PFSK-1 (cell line): ENCODE results near the gene TADA1.

ENCODE experiments used
- FOXP2 ChIP-seq: optimal IDR thresholded peaks from 2 replicates; pipeline ENCODE3; 2011; ENCODE audit warnings: borderline replicate concordance, control low read depth, inconsistent platforms; ENCODE audit not compliant: insufficient read depth; ENCODE audit errors: extremely low read length, extremely low read depth
- POLR2AphosphoS5 ChIP-seq: IDR thresholded peaks from 2 replicates; pipeline ENCODE4 v1.6.1; 2012; ENCODE audit warnings: low read depth, mild to moderate bottlenecking, control low read depth, low read length, moderate library complexity
- SIN3A ChIP-seq: IDR thresholded peaks from 2 replicates; pipeline ENCODE4 v1.6.1; 2012; ENCODE audit warnings: mild to moderate bottlenecking, low read length, moderate library complexity, borderline replicate concordance; ENCODE audit not compliant: insufficient read depth
- TAF1 ChIP-seq: IDR thresholded peaks from 2 replicates; pipeline ENCODE4 v1.6.1; 2012; ENCODE audit warnings: low read length, control low read depth, borderline replicate concordance; ENCODE audit not compliant: insufficient read depth
- TF ChIP-seq, protein P1 (sequence below), 2 experiments: IDR thresholded peaks; 2 replicates each; pipeline versions ENCODE4 v1.6.1 to v1.8.0; 2011 to 2012; ENCODE audit warnings: low read depth in 2 of 2, low read length in 2 of 2, control low read depth in 1 of 2, inconsistent platforms in 1 of 2, mild to moderate bottlenecking in 1 of 2, moderate library complexity in 1 of 2; ENCODE audit not compliant: insufficient read depth in 1 of 2

DNA sequence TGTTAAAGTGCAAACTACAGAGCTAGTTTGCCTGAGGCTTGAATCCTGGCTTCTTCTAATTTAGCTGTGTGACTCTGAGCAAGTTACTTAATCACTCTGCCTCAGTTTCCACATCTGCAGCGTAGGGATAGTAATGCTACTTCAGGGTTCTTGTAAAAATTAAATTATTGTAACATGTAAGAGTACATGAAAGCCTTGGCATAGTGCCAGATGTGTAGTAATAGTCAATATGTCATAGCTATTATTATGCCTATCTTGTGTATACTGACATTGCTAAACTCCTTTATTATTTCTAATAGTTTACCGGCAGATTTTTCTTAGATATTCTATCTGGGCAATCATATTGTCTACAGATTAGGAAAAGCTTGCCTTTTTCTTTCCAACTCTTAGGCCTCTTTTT, 6.8 kb upstream of the TADA1 start:
- TF ChIP-seq TAF1 (no peak), SIN3A (no peak), POLR2AphosphoS5 (no peak), FOXP2 (no peak)
- TF ChIP-seq, protein P1, sequence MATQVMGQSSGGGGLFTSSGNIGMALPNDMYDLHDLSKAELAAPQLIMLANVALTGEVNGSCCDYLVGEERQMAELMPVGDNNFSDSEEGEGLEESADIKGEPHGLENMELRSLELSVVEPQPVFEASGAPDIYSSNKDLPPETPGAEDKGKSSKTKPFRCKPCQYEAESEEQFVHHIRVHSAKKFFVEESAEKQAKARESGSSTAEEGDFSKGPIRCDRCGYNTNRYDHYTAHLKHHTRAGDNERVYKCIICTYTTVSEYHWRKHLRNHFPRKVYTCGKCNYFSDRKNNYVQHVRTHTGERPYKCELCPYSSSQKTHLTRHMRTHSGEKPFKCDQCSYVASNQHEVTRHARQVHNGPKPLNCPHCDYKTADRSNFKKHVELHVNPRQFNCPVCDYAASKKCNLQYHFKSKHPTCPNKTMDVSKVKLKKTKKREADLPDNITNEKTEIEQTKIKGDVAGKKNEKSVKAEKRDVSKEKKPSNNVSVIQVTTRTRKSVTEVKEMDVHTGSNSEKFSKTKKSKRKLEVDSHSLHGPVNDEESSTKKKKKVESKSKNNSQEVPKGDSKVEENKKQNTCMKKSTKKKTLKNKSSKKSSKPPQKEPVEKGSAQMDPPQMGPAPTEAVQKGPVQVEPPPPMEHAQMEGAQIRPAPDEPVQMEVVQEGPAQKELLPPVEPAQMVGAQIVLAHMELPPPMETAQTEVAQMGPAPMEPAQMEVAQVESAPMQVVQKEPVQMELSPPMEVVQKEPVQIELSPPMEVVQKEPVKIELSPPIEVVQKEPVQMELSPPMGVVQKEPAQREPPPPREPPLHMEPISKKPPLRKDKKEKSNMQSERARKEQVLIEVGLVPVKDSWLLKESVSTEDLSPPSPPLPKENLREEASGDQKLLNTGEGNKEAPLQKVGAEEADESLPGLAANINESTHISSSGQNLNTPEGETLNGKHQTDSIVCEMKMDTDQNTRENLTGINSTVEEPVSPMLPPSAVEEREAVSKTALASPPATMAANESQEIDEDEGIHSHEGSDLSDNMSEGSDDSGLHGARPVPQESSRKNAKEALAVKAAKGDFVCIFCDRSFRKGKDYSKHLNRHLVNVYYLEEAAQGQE (IDR thresholded peaks at IDR 0.05; ENCODE audit: insufficient read depth in 1 of 2, low read depth in 2 of 2, low read length in 2 of 2) = no peak
